Endometrium (tissue), 2 donors: Measurements from ENCODE around the gene PRMT3.
"Not testable (repeated sequence)": the region's sequence is repeated elsewhere in the genome, so short reads cannot be mapped to it uniquely, and the experiment has no call there.

ENCODE experiments used
- FAIRE-seq: peaks from 2 replicates; lab custom pipeline; 2012; peaks lifted over from hg19 to GRCh38; lab: Jason Lieb, UNC
- donor health status: control.
- donor health status: control.

Gene PRMT3

DNA sequence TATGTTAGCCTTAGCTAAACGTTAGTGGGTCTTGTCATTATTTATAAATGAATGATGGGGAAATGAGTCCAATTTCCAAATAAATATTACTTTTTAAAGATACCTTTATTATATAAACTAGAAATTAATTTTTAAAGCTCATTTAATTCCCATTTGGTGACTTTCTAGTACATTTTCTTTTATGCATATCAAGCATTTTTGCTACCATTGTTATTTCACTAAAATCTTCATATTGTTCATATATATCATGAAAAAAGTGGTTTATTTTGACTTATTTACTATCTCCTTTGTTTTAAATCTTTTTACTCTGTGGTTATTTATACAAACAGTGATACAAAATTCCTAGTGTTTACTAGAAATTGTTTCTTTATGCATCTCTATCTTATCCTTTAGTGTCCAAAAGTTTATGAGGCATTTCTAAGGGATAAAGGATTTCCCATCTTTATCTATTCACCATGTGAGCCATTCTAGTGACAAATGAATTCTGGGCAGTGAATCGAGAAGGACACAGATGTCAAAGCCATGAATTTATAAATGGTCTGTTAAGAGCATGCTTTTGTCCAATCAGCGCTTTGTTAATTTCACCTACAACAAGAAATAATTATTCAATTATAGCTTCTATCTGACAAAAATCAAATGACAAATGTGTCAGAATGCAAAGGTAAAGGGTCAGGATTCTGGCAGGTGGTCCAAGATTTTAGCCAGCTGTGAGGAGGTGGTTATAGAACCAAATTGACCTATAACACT lies 70.6 kb downstream of the PRMT3 start:
- FAIRE-seq: no peak

DNA sequence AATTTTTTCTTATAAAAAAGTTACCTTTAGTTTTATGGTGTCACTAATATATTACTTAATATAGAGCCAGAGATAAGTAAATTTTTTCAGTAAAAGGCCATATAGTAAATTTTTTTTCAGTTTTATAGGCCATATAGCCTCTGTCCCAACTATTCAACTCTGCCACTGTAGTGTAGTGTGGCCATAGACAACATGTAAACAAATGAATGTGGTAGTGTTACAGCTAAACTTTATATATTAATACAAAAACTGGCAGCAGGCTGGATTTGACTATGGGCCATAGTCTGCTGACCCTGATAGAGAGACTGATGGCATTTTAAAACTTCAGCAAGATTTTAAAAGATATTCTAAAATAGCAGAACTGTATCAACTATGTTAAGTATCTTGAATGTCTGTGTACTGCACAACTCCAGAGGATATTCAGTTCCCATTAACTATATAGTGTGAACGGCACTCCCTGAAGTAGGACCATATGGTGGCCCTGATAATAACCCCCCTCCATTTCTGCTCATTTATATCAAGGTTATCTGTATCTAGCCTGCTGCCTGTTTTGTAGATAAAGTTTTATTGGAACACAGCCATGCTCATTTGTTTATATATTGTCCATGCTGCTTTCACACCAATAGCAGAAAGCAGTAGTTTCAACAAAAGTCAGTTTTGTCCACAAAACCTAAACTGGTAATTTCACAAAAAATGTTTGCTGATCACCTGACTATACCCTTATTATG lies 71.6 kb downstream of the PRMT3 start:
- no peak for FAIRE-seq

DNA sequence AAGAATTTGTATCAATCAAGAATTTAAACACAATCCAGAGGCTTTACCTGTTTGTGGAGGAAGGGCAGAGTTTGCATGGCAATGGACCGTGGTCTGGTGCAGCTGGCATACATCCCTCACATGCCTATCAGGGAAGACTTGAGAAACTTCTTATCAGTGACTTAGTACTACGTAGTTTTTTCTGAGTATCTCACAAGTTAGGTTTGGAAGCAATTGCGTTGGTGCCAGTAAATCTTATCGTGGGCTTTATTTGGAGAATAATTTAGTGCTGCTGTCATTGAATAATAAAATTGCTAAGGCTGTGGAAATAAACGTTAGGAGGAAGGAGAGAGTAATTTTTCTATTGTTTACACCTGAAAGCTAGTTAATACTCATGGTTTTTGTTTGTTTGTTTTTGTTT lies 72.3 kb downstream of the PRMT3 start:
- FAIRE-seq: no peak

DNA sequence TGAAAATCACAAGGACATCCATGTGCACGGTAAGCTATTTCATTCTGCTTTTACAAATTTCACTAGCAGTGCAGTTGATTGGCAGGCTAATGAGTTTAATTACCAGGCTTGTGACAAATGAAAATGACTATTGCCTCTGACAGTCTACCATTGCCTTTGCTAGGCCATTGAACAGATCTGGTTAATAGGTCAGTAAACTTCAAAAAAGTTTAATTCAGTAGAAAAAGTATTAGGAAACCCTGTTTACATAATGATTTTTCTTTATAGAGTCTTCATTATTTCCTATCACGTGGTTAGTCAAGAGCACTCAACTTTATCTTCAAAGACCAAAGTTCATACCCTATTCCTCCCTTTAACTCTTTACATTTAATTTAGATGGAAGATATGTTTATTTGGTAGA lies 77.0 kb downstream of the PRMT3 start:
- no peak for FAIRE-seq

DNA sequence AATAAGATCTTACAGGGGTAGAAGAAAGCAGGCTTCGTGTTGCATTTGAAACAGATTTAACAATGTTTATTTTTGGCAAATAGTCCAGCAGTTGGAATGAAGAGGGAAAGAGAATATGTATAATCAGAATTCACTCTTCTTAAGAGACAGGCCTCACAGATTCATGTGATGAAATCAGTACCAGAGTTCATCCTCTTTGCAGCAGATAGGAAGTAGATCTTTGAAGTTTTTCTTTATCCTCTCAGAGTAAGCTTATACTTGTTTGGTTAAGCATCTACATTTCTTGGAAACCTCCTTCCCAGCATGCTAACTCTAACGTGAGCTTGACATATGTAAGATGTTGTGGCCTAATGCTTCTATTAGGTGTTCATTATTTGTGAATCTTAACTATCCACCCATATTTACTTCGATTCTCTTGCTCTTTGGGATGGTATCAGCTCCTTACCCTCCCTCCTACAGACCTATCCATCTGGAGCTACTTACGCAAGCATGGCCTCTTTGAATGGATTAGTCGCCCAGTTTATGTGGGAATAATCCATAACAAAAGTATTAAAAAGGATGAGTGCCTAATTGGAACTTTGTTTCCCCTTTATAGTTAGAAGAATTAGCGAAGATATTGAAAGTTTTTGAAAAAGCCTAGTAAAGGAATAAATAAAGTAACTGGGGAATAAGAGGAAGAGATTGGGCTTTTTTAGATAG lies 80.1 kb downstream of the PRMT3 start:
- FAIRE-seq: no peak

DNA sequence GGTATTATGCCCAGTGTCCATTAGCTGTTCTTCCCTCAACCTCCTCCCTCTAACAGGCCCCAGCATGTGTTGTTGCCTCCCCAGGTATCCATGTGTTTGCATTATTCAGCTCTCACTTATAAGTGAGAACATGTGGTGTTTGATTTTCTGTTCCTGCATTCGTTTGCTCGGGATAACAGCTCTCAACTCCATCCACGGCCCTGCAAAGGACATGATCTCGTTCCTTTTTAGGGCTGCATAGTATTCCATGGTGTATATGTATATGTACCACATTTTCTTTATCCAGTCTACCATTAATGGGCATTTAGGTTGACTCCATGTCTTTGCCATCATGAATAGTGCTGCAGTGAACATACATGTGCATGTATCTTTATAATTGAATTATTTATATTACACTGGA lies 82.8 kb downstream of the PRMT3 start:
- no peak for FAIRE-seq

DNA sequence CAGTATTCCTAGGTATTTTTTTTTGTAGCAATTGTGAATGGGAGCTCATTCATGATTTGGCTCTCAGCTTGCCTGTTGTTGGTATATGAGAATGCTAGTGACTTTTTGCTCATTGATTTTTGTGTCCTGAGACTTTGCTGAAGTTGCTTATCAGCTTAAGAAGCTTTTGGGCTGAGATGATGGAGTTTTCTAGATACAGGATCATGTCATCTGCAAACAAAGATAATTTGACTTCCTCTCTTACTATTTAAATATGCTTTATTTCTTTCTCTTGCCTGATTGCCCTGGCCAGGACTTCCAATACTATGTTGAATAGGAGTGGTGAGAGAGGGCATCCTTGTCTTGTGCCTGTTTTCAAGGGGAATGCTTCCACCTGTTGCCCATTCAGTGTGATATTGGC lies 84.4 kb downstream of the PRMT3 start:
- FAIRE-seq: not testable (repeated sequence)

DNA sequence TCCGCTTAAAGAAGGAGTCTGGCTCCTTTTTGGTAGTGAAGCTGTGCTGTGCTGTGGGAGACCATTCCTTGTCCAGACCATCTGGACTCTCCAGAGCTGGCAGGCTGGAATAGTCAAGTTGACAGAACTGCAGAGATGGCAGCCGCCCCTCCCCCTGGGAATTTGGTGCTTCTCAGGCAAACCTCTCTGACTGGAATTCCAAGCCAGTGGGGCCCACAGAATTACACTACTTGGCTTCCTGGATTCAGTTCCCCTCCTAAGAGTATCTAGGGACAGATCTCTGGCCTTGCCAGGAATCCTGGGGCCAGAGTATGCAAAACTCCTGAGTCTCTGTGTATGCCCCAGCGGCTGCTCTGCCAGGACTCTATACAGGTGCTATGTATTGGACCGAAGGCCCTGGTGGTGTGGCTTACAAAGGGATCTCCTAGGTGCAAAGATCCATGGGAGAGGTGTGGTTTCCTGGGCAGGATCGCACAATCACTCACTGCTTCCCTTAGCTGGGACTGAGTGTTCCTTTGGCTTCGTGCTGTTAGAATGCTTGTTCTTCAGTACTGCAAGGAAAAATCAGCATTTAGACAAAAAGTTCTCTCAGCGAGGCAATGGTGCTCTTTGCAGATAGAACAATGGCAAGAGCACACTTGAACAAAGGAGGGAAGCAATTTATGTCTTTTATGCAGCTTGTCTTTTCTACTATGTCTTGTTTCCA lies 86.8 kb downstream of the PRMT3 start:
- no peak for FAIRE-seq

DNA sequence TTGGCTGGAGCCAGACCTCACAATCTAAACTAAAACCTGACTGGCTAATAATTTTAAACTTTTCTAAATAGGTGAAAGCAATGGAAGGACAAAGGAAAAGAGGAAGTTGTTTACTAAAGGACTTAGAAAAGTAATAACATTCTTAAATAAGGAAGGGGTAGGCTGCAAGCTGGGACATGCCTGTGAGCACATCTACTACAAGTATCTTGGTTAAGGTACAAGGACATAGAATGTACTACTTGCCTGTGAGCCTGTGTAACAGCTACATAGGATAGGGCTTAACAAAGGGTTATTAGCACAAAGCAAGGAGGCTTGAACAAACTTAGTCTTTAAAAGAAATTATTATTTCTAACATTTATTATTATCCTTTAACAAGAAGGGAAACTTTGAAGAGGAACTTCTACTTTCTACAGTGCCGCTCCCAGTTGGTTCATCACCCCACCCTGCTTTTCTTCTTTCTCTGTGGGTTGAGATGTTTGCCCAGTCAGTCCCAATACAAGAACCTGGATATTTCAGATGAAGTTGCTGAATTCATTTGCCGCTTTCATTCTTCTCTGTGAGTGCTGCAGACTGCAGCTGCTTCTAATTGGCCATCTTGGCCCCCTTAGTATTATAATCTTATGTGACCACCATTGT lies 87.5 kb downstream of the PRMT3 start:
- no peak for FAIRE-seq

GRCh38 chr11:20477418-20478090 lies 90.0 kb downstream of the PRMT3 start:
- FAIRE-seq: no peak

GRCh38 chr11:20479513-20479912 lies 92.0 kb downstream of the PRMT3 start:
- no peak for FAIRE-seq

DNA sequence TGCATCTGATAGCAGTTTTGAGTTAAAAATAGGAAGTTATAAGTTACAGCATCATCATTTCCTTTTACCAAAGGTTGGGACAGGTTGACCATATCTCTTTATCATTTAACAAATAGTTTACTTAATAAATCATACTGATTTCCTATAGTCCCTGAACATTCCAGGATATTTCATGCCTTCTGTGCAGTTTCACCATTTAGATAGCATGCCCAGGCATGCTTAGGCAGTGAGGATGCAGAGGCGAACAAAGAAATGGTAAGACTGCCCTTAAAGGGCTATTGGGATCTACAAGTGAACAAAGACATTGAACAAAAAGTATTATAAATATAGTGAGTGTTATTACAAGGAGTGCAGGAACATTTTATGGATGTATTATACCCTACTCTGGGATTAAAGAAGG lies 96.4 kb downstream of the PRMT3 start:
- no peak for FAIRE-seq

GRCh38 chr11:20484416-20484815 lies 96.9 kb downstream of the PRMT3 start:
- not testable (repeated sequence) for FAIRE-seq

GRCh38 chr11:20488352-20488751 lies 100.8 kb downstream of the PRMT3 start:
- FAIRE-seq: no peak

GRCh38 chr11:20489948-20490347 lies 102.4 kb downstream of the PRMT3 start:
- no peak for FAIRE-seq

- no peak for FAIRE-seq
Observed at GRCh38 chr11:20493340-20493739, 105.8 kb downstream of the PRMT3 start.

GRCh38 chr11:20497124-20497792 lies 109.7 kb downstream of the PRMT3 start:
- FAIRE-seq: no peak

GRCh38 chr11:20501252-20501651 lies 113.7 kb downstream of the PRMT3 start:
- no peak for FAIRE-seq

GRCh38 chr11:20501971-20502370 lies 114.5 kb downstream of the PRMT3 start:
- FAIRE-seq: no peak

GRCh38 chr11:20511982-20512381 lies 124.5 kb downstream of the PRMT3 start:
- FAIRE-seq: no peak

DNA sequence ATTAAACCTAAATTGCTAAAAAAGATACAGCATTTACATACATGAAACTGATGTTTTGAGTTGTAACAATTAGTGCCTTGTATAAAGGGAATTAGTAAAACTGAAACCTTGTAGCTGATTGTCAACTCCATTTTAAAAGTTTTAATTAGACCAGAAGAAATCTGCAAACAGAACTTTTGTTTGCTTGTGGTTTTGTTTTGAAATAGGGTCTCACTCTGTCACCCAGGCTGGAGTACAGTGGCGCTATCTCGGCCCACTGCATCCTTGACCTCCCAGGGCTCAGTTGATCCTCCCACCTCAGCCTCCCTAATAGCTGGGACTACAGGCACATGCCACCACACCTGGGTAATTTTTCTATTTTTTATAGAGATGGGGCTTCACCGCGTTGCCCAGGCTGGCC lies 125.4 kb downstream of the PRMT3 start:
- no peak for FAIRE-seq
